Right atrium auricular region (tissue), 2 donors: ENCODE results near the gene PRIM2. TPM values are rescaled to one million over a fixed set of nuclear protein-coding genes. Genes with fewer than 3 reads are reported as not detected.
"Not testable (repeated sequence)": the region's sequence is repeated elsewhere in the genome, so short reads cannot be mapped to it uniquely, and the experiment has no call there.

Source experiments
- DNase-seq: peaks from one replicate; pipeline ENCODE4 v3.0.0-alpha.2; 2019; ENCODE audit warnings: low spot score
- H3K27ac ChIP-seq, 2 donors: fragments of 200-600 bp; sonication (generic); 1 replicate in 1 of 2; 2 replicates in 1 of 2; pipeline ENCODE4 v1.5.1; 2016 to 2019
- H3K27me3 ChIP-seq, 2 donors: fragments of 200-600 bp; sonication (generic); one replicate each; pipeline versions ENCODE4 v1.5.1 to v1.6.0; 2017 to 2019
- H3K36me3 ChIP-seq: fragments of 200-600 bp; sonication (generic); one replicate; pipeline ENCODE4 v1.5.1; 2016
- H3K4me1 ChIP-seq, 2 donors: fragments of 200-600 bp; sonication (generic); one replicate each; pipeline versions ENCODE4 v1.5.1 to v1.6.0; 2017 to 2019
- H3K4me3 ChIP-seq, 2 donors: fragments of 200-600 bp; sonication (generic); 1 replicate in 1 of 2; 2 replicates in 1 of 2; pipeline ENCODE4 v1.5.1; 2017 to 2019; ENCODE audit warnings: mild to moderate bottlenecking in 1 of 2, moderate library complexity in 1 of 2
- H3K9me3 ChIP-seq, 2 donors: fragments of 200-600 bp; sonication (generic); one replicate each; pipeline ENCODE4 v1.5.1; 2019
- total RNA-seq, 2 donors: library from RNA; depleted of rRNA; stranded (reverse); fragments of >200 nt; gene quantifications; one replicate each; pipeline ENCODE4 v1.1.0, GENCODE V29; 2016
- TF ChIP-seq, protein P1 (sequence below), 2 donors: fragments of 200-600 bp; sonication (generic); IDR thresholded peaks; one replicate each; pipeline ENCODE4 v1.5.1; 2019; ENCODE audit warnings: antibody characterized with exemption in 2 of 2

PRIM2 gene
- total RNA-seq, 2 donors from 2014 or later: 2.8 to 4.3 TPM

DNA sequence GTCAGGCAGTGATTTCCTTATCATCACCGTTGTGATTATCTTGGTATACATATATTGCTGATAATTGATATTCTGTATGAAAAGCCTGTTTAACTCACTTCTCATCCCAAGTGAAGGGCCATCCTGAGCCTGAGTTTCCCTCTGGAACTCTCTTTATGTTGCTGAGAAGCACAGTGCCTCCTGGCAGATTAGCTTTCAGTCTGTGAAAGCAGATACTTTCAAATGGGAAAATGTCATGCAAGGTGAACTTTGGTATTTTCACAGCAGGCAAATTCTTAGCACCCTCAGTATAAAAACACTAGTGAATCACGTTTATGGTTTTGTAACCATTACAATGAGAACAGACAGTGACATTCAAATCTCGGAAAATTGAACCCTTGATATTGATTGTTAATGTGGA is 151.6 kb downstream of the PRIM2 start:
- Histone ChIP-seq H3K36me3 (no peaks in the 10 kb centered on the region), H3K4me1 (no peaks in the 10 kb centered on the region), H3K4me3 (no peak overlapping the region), H3K27ac (no peak overlapping the region), H3K9me3 (peaks cover 0 to 3% of the 10 kb centered on the region in 2 donors), H3K27me3 (no peaks in the 10 kb centered on the region)
- no peak for DNase-seq
- TF ChIP-seq, protein P1, sequence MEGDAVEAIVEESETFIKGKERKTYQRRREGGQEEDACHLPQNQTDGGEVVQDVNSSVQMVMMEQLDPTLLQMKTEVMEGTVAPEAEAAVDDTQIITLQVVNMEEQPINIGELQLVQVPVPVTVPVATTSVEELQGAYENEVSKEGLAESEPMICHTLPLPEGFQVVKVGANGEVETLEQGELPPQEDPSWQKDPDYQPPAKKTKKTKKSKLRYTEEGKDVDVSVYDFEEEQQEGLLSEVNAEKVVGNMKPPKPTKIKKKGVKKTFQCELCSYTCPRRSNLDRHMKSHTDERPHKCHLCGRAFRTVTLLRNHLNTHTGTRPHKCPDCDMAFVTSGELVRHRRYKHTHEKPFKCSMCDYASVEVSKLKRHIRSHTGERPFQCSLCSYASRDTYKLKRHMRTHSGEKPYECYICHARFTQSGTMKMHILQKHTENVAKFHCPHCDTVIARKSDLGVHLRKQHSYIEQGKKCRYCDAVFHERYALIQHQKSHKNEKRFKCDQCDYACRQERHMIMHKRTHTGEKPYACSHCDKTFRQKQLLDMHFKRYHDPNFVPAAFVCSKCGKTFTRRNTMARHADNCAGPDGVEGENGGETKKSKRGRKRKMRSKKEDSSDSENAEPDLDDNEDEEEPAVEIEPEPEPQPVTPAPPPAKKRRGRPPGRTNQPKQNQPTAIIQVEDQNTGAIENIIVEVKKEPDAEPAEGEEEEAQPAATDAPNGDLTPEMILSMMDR (IDR thresholded peaks at IDR 0.05): no peak

DNA sequence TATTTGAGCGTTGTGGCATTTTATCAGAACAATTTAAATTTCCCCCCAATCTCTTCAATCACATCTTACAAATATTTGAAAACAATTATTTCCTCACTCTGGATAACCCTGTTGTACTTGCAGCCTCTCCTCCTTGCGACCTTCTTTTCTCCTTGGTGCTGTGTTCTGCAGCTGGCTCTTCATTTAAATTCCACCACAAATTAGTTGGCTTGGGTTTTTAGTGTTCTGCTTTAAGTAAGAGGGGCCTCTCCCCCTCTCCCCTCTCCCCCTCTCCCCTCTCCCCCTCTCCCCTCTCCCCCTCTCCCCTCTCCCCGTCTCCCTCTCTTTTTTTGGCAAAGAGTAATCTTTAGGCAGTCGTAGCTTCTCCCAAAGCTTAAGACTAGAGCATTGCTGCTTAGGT is 152.7 kb downstream of the PRIM2 start:
- not testable (repeated sequence) for H3K4me1 ChIP-seq, H3K27me3 ChIP-seq, H3K27ac ChIP-seq, DNase-seq, H3K36me3 ChIP-seq, H3K4me3 ChIP-seq, H3K9me3 ChIP-seq

GRCh38 chr6:57471314-57471864 is 154.0 kb downstream of the PRIM2 start:
- not testable (repeated sequence) for H3K27ac ChIP-seq

DNA sequence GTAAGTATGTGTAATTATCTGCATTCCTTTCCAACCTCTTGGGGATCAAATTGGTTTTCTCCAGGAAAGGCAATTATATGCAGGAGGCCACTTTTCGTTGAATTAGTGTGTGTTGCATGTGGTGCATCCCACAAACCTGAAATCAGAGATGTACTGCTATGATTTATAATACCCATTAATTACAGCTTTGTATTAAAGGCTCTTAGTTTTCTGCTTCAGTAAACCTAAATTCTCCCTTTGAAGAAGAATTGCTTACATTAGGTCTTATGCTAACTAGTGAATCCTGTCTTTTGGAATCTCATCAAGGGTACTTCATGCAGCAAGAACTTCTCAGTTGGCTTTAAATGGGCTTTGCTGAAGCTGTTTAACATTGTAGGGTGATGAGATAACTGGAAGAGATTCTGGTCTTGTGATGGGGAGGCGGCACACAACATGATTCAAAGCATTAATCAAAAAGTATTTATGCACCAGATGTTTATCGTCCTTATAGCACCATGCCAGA is 155.5 kb downstream of the PRIM2 start:
- not testable (repeated sequence) for H3K27ac ChIP-seq, H3K4me1 ChIP-seq, H3K36me3 ChIP-seq, DNase-seq, H3K27me3 ChIP-seq, H3K4me3 ChIP-seq, H3K9me3 ChIP-seq

More at GRCh38 chr6:57471314-57471864, 154.0 kb downstream of the PRIM2 start:
- H3K27me3 ChIP-seq, H3K4me1 ChIP-seq, H3K36me3 ChIP-seq, H3K9me3 ChIP-seq, H3K4me3 ChIP-seq, DNase-seq: not testable (repeated sequence)

DNA sequence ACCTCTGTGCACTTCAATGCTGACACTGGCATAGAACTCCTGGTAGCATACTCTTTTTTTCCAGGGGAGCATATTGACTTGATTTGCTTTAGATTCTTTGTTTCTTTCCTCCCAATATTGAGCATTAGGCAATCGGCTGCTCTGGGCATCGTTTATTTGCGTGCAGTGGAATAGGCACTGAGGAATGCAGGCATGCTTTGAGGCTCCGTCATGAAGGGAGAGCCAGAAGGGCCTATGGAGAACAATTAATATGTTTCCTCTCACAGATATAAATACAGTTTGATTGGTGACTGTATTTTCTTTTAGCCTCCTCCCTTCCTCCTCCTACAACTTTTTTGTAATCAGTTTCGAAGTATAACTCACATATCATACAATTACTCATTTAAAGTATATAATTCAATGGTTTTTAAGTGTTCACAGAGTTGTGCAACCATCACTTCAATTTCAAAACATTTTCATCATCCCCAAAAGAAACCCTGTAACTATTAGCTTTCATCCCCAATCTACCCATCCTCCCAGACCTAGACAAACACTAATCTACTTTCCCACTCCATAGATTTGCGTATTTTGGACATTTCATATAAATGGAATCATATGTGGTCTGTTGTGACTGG is 157.5 kb downstream of the PRIM2 start:
- not testable (repeated sequence) for H3K36me3 ChIP-seq, H3K9me3 ChIP-seq, H3K27ac ChIP-seq, H3K4me3 ChIP-seq, H3K4me1 ChIP-seq, H3K27me3 ChIP-seq, DNase-seq

GRCh38 chr6:57475656-57476055 is 158.2 kb downstream of the PRIM2 start:
- H3K4me1 ChIP-seq, H3K36me3 ChIP-seq, H3K9me3 ChIP-seq, DNase-seq, H3K27me3 ChIP-seq, H3K27ac ChIP-seq, H3K4me3 ChIP-seq: not testable (repeated sequence)

DNA sequence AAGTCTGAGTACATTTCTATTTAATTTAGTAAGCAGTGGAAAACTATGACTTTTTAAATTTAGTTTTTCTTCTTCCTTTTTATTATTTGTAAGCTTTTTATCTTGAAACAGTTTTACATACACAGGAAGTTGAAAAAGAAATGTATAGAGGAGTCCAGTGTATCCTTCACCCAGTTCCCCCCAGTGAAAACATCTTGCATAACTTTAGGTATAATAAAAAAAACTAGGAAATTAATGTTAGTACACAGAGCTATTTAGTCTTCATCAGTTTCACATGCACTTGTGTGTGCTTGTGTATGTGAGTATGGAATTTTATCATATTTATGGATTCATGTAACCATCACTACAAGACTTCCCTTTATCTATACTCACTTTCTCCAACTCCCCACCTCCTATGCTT is 162.8 kb downstream of the PRIM2 start:
- not testable (repeated sequence) for H3K27ac ChIP-seq, H3K4me1 ChIP-seq, H3K9me3 ChIP-seq, H3K27me3 ChIP-seq, H3K36me3 ChIP-seq, DNase-seq, H3K4me3 ChIP-seq

- not testable (repeated sequence) for H3K36me3 ChIP-seq, DNase-seq, H3K4me3 ChIP-seq, H3K9me3 ChIP-seq, H3K4me1 ChIP-seq, H3K27ac ChIP-seq, H3K27me3 ChIP-seq
Observed at GRCh38 chr6:57481121-57481520, 163.7 kb downstream of the PRIM2 start.

- H3K36me3 ChIP-seq, H3K4me1 ChIP-seq, H3K27ac ChIP-seq, DNase-seq, H3K27me3 ChIP-seq, H3K4me3 ChIP-seq, H3K9me3 ChIP-seq: not testable (repeated sequence)
Observed at GRCh38 chr6:57482471-57482870, 165.0 kb downstream of the PRIM2 start.

DNA sequence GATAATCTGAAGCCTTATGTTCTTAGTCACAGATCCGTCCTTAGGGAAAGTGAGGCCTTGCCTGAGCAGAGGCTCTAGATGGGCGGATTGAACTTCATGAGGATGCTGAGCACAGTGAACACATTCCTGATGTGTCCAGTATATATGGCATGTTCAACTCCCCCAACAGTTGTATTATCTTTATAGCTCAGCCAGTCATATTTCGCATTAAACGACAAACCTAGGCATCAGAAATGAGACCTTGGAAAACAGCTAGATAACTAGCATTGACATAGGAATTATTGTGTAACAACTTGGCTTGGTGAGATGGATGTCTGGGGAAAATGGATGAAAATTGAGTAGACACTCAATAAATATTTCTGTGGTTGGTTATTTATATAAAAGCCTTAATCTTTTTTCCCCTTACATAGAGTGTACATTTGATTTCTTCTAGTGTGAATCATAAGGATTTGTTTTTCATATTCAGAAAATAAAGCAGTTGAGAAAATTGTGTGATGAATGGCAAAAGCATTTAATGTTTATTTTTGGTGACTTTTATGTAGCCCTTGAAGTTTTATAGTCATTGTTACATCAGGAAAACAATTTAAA is 169.2 kb downstream of the PRIM2 start:
- H3K36me3 ChIP-seq, H3K27ac ChIP-seq, H3K27me3 ChIP-seq, H3K4me3 ChIP-seq, DNase-seq, H3K9me3 ChIP-seq, H3K4me1 ChIP-seq: not testable (repeated sequence)

DNA sequence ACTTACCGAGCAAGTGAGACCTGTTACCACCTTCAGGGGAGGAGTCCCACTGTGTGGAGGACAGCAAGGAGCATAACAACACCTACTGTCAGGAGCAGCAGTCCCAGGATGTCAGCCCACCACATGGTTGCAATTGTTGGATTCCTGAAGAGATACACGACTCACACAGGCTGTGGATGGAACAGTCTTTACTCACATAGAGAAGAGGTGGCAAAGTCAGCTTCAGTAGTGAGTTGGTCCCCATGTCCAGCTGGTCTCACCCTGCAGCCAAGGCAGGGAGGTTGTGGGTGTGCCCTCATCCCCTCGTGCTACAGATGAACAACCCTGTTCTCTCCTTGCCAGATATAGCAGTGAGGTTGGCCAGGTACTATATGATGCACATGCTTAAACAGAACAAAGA is 171.1 kb downstream of the PRIM2 start:
- not testable (repeated sequence) for H3K9me3 ChIP-seq, H3K27me3 ChIP-seq, DNase-seq, H3K27ac ChIP-seq, H3K36me3 ChIP-seq, H3K4me3 ChIP-seq, H3K4me1 ChIP-seq

DNA sequence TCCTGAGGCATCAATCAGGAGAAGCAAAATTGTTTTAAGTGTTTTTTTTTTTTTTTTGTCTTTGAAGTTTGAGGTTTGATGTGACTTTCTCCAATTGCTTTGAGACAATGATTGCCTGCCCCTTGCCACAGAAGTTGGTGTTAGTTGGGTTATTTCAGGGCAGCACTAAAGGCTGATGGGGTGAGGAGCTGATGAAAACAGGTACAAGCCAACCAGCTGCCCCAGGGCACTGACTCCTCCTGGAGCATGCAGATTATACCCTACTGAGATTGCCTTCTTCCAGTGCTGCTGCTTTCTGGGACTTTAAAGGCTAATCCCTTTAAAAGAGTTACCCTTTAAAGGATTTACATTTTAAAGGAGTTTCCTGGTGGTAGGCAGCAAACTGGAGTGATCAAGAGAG is 172.5 kb downstream of the PRIM2 start:
- H3K27me3 ChIP-seq, H3K9me3 ChIP-seq, H3K27ac ChIP-seq: not testable (repeated sequence)

GRCh38 chr6:57491795-57492194 is 174.4 kb downstream of the PRIM2 start:
- not testable (repeated sequence) for DNase-seq, H3K27me3 ChIP-seq, H3K4me3 ChIP-seq, H3K36me3 ChIP-seq, H3K9me3 ChIP-seq, H3K4me1 ChIP-seq, H3K27ac ChIP-seq

More for the DNA sequence above, 172.5 kb downstream of the PRIM2 start:
- not testable (repeated sequence) for DNase-seq, H3K36me3 ChIP-seq, H3K4me1 ChIP-seq, H3K4me3 ChIP-seq

DNA sequence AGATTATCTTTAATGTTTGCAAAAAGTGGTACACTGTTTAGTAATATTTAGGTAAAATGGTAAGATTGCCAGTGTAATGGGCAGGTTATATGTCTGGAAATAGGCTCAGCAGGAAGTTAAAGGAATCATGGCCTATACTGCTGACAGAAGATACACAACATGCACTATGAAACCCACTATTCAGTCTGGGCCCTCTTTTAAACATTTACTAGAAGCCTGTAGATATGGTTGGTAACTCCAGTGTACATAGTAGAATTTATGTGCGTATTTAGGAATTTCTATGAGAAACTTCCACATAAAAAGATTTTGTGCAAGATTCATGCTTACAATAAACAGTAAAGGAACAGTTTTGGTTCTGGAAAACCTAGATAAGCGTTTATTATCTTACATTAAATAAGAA is 178.8 kb downstream of the PRIM2 start:
- not testable (repeated sequence) for H3K36me3 ChIP-seq, DNase-seq, H3K4me1 ChIP-seq, H3K27ac ChIP-seq, H3K4me3 ChIP-seq, H3K27me3 ChIP-seq, H3K9me3 ChIP-seq
